ENCODE data around the gene CAPN13.

CAPN13 gene

DNA sequence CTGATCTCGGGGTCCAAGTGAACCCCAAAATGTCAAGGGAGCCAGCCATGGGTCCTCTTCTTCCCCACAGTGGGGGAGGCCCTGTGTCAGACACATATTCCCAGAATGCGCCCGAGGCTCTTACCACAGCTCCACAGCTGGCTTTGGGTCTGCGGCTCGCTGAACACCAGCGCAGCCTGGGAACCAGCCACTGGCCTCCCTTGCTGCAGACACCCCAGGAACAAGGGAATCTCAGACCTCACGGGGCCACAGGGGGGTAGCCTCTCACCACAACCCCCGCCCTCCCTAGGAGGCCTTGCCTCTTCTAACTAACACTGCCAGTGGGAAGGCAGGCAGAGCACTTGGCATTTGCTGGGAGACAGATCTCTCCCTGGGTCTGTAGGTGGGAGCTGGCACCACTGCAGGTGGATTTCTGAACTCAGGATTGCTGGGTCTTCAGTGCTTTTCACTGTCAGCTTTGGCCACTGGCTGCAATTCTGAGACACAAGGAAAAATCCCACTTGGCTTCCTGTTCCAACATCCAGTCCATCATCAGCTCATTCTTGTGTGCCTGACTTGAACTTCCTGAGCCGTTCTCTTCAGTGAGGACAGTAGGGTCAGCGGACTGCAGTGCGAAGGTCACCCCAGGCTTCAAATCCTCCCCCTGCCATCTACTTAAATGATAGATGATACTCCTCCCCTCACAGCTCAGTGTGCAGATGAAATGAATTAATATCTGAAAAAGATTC lies 128.7 kb downstream of the CAPN13 start:
- DNase-seq: no peak

DNA sequence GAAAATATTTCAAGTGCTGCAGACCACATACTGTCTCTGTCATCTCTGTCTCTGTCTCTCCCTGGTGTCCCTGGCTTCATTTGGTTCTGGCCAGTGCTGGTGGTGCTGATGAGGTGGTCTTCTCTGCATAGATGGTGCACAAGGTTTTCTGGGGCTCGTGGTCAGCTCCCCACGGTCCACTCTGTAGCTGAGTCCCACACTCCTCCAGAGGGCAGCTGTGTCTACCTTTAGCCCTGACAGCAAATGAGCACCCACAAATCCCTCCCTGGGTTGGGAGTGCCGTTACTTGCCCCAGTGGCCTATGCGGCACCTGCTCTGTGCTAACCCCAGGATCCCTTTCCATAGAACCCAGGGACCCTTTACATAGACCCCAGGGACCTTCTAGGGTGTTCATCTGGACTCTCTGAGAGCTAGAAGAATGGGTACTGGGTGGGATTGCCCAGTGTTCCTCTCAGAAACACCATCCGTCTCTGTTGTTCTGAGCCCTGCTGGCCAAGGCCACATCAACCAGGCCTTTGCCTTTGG lies 129.3 kb downstream of the CAPN13 start:
- DNase-seq: no peak

- DNase-seq: no peak
These were observed 130.0 kb downstream of the CAPN13 start for GRCh38 chr2:30677231-30677630.

DNA sequence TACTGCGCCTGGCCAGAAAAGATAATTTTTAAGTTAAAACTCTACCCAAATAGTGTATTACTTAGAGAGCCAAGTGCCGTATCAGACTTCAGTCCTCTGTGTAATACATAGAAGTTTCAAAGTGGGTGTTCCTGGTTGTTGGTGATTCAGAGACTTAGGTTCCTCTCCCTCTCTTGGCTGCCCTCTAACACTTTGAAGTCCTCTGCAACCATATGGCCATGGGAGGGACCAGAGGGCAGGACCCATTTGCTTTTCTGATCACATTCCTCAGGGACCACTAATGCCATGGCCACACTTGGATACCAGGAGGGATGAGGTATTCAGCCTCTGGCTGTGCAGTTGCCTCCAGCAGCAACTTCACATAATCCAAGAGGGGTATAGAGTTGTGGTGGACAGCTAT lies 131.5 kb downstream of the CAPN13 start:
- no peak for DNase-seq

GRCh38 chr2:30673127-30673526 lies 134.1 kb downstream of the CAPN13 start:
- no peak for DNase-seq

Measured in activated T-cell treated with anti-CD3 and anti-CD28 coated beads, Interleukin-2, amount 50 U/mL, for 48 hours (primary cell).